Measurements from ENCODE around the gene PARM1.

The PARM1 gene

DNA sequence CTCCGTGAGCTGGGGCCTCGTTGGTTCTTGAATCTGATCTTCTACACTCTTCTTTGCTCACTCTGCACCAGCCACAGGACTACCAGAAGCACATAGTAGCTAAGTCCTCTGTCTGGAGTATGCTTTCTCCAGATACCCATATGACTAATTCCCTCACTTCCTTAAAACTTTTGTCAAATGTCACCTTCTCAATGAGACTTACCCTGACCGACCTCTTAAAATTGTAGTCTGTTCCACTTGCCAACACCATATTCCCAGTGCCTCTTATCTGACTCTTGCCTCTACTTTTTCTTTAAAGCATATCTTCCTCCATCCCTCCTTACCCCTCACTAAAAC, 10.0 kb downstream of the PARM1 start:
- no peak for DNase-seq

DNA sequence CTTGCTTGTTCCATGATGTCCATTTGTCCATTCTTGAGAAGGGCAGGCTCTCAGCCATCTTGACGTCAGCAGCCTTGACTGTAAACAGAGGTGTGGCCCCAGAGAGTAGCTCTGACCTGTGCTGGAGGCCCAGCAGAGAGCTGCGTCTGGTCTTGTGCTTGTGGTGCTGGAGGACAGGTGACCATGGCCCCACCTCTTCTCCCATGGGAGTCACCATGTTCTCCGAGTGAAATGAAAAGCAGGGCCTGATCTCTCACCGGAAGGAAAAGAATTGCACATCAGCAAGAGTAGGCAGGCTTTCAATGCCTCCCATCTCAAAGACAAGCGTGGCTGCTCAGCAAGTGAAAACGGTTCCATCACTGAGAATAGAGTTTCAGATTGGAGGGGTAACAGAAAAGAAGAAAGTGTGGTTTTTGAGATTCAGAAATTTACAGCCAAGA, 11.5 kb downstream of the PARM1 start:
- DNase-seq, result no peak

DNA sequence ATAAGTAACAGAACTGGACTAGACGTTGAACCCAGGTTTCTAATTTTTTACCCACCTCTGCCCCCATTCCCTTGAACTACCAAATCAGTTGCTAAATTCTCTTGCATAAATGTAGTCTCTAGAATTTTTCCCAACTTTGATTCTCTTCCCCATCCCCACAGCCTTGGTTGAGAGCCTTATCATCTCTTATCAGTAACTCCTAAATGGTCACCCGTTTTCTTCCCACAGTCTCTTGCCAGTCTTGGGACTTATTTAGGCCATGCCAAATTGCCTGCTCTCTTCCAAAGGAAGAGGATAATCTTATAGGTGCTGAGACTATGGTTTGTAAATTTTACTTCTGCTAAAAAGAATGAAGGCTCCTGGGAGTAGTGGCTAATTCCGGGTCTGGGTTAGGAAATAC, 13.3 kb downstream of the PARM1 start:
- DNase-seq, result no peak

DNA sequence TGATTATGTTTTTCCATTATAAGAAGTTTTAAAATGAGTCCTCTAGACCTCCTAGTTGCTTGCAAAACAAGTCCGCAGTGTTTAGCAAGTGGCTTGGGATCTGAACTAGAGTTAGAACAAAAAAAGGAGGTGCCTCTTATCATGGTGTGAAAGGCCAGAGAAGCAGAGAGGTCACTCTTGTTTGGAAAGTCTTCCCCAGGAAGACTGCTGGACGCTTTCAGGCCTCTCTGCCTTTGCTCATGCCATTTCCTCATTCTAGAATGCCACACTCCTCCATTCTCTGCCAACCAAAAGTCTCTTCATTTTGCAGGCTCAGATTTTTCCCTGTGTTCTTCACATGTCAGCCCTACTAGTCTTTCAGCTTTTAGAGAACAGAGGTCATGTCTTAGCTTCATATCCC, 14.9 kb downstream of the PARM1 start:
- no peak for DNase-seq

DNA sequence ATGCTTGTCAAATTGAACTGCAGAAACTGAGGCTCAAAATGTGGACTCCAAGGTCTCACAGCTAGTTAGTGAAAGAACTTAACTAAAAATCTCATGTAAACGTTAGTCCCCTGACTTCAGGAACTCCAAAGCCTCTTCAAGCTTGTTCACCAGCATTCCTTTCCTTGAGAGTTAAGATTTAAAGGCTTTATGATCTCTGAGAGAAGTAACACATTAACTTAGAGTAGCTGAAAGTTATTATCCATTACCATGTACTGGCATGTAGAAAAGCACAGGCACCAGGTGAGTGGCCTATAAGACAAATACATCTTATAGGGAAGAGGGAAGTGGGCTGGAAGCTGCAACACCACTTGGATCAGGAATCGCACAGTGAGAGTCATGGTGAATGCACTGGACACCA, 15.3 kb downstream of the PARM1 start:
- DNase-seq, result no peak

DNA sequence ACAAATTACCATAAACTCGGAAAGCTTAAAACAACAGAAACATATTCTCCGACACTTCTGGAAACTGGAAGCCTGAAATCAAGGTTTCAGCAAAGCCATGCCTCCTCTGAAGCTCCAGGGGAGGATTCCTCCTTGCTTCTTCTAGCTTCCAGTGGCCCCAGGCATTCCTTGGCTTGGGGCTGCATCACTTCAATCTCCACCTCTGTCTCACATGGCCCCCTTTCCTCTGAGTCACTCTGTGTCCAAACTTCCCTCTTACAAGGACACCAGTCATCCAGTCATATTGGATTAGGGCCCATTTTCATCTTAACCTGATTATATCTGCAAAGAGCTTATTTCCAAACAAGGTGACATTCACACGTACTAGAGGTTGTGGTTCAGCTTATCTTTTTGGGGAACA, 17.3 kb downstream of the PARM1 start:
- no peak for DNase-seq

DNA sequence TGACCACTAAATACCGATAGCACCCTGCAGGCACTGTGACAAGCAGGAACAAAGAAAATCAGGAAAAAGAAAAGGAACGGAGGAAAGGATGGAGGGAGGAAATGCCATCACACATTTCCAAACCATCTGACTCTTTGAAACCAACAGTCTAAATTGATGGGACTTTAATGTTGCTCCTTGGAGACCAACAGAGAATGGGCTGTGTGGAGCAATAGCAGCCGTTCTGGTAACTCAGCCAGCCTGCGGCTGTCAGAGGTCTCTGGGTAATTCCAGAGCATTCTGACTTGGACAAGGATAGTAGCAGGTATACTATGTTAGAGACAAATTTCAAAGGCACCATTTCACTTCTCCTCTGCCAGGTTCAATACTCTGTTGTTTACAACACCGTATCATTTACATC, 18.0 kb downstream of the PARM1 start:
- DNase-seq, result no peak

DNA sequence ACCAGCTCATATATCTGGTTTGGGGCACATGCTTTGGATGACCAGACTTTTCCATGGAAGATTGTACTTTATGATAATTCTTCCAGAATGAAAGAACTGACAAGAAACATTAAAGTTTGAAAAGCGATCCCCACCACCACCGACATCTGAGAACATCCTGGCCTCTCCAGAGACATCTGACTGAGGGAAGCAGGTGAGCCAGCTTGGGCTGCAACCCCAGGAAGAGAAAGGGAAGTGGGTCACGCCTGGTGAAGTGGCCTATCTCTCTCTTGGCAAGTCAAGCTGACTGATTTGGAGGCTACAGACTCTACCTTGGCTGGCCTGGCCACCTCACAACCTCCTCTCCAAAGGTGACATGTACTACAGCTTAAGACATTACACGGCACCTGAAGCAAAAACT, 20.7 kb downstream of the PARM1 start:
- DNase-seq, result no peak

DNA sequence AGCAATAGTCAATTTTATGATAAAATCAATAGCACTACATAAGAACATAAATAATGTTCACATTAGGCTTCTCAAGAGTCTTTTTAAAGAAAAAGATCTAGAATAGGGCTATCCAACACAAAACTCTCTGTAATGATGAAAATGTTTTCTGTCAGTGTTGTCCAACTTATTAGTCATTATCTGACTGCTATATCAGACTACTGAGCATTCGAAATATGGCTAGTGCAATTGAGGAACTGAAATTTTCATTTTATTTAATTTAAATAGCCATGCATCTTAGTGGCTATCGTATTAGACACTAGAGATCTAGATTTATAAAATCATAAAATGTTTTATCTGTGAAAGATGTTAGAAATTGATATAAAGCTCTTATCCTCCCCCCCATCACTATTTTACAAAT, 26.0 kb downstream of the PARM1 start:
- no peak for DNase-seq

DNA sequence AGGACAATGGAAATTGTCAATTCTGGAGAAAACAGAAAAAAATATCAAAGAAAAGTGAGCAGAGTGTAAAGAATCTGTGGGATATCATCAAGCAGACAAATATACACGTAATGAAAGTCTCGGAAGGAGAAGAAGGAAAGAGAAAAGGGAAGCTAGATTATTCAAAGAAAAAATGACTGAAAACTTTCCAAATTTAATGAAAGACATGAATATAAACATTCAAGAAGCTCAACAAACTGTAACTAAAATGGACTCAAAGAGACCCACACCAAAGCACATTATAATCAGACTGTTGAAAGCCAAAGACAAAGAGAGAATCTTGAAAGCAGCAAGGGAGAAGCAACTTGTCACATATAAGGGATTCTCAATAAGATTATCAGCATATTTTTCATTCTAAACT, 28.3 kb downstream of the PARM1 start:
- no peak for DNase-seq

DNA sequence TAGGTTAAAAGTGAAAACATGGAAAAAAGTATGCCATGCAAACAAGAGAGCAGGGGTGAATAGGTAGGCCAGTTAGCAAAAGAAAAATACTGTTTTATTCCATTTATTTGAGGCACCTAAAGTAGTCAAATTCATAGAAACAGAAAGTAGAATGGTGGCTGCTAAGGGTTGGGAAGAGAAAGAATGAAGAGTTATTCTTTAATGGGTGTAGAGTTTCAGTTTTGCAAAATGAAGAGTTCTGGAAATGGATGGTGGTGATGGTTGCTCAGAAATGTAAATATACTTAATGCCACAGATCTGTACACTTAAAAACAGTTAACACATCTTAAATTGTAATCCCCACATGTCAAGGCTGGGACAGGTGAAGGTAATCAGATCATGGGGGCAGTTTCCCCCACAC, 29.7 kb downstream of the PARM1 start:
- DNase-seq, result no peak

DNA sequence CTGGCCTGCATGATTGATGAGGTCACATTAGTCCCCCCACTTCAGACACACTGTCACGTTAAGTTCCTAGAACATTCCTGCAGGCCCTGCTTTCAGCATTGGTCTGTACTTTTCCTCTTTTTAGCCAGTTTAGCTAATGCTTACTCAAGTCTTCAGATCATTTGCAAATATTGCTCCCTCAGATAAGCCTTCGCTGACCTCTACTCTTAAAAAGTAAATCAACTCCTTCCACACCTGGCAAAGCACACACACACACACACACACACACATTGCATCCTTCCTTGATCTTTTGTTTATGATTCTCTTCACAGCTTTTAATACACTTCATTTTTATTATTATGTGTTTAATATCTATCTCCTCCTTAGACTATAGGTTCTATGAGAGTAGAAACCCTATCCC, 31.4 kb downstream of the PARM1 start:
- DNase-seq, result no peak

DNA sequence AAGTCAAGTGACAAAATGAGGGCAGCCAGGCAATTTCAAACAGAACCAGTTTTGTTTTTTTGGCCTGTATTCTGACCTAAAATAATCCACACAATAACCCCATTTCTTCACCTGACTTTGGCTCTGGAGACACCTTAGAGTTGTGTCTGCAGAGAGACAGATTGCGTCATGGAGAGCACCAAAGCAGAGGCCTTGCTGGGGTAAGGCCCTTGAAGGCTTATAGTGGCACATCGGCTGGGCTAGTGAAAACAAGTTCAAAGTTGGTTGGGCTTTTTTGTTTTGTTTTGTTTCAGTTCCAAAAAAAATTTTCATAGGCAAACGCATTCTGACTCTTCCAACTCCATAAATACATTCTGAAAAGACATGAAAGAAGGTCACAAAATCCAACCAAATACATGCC, 34.4 kb downstream of the PARM1 start:
- DNase-seq, result no peak

DNA sequence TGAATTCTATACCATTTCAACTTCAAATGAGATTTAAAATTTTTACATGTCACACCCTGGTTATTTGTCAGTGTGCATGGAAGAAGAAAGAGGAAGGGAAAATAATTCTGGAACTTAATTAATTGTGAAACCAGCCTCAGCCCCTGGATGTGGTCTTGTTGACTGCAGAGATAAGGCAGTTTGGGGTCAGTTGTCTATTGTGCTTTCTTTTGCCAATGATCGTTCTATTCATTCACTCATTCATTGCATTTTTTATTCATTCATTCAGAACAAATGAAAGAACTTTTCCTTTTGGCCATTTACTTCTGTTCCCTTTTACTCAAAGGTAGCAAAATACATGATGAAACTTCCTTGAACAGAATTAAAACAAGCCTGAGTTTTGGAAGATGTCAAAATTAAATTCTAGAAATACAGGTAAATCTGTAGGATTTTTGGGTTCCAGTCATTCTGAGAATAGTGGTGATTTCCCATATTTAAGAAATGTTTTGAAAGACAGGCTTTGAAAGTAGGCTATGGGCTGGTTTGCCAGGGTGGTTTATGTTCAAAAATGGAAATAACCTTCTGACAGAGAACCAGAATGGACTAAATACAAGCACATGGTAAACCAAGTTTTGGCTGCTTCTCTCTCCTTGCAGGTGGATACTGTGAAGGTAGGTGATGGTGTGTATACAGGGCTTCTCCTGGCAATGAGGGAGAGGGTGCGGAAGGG, 35.7 kb downstream of the PARM1 start:
- DNase-seq, result no peak

DNA sequence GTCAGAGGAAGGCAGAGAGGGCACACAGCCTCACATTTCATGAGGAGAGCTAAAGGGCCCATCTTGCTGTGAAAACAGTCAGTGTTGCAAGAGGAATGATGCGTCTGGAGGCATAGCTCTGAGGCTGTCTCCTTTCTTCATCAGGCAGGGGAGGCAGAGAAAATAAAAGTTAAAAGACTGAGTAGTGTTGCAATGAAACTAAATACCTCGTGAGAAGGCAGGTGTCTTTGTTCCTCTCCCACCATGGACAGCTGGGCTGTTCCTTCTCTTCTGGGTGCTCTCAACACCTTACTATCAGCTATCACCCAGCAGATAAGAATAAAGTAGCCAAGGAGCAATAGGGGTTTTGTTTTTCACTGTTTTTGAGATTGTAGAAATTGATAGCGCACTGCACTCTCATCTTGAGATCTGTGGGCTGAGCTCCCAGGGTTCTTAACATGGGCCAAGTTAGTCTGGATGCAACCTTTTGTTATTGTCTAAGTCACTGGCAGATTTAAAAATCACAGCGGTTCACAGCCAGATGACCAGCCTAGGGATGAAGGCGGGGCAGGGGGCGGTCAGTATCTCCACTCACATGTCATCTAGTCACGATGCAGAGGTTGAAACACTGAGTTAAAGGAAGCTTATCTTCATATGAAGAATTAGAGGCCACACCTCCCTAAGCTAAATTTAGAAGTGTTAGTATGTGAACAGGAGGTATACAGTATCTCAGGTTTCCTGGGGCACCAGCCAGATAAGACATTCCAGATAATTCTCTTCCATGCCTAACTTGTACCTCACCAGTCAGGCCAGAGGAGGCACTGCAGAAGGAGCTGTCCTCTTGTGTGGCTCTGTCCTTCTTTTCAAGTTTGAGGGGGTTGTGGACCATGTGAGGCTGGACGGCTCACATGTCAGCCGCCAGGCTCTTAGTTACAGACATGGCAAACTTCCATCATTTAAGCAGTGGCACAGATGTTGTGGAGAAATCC, 36.9 kb downstream of the PARM1 start:
- DNase-seq, result no peak

DNA sequence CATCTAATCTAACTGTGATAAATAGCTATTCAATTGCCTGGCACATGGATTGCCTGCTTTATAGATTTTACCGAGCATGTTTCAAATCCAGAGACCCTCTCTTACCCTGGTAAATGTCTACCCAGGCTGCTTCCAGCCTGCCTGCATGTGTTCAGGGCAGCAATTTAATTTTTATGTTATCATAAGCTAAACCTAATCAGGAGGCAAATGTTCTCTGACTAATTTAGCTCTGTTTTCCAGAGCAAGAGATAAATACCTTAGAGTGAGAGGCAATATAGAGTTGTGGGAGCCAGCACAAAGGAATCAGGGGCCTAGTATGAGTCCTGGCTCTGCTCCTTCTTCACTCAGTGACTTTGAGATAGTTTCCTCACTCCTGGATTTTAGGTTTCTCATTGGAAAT, 37.7 kb downstream of the PARM1 start:
- DNase-seq, result no peak

DNA sequence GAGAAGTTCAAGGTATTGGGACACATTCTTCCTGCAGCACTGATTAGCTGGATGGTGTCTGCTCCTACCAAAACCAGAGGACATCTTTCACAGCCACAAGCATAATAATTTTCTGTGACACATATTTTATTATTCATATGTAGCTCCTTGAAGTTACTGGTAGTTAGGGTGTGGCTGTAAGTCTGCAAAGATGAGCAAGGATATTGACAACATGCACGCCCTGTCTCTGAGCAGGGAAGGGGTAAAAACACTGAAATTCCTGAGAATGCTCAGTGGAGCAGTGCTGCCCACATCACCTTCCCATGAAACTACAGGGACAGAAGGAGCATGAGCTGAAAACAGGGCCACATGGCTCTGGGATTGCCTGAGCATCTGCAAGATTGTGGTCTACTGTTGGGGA, 38.9 kb downstream of the PARM1 start:
- DNase-seq, result no peak

DNA sequence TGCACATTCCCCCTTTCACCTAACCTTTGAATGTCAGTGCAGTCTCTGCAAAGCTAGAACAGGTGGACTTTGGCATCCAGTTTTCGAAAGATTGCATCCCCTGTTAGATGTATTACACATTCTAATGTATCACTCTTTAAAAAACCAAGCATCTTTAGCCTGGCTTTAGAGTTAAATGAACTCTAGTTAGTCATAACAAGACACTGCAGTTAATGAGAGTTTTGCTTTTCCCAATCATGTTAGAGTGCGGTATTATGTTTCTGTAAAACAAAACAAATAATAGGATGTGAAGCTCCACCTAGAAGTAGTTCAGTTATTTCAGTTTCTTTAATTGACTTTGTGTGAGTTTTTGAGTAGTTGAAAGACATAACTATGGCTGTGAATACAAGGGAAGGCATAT, 42.2 kb downstream of the PARM1 start:
- no peak for DNase-seq

DNA sequence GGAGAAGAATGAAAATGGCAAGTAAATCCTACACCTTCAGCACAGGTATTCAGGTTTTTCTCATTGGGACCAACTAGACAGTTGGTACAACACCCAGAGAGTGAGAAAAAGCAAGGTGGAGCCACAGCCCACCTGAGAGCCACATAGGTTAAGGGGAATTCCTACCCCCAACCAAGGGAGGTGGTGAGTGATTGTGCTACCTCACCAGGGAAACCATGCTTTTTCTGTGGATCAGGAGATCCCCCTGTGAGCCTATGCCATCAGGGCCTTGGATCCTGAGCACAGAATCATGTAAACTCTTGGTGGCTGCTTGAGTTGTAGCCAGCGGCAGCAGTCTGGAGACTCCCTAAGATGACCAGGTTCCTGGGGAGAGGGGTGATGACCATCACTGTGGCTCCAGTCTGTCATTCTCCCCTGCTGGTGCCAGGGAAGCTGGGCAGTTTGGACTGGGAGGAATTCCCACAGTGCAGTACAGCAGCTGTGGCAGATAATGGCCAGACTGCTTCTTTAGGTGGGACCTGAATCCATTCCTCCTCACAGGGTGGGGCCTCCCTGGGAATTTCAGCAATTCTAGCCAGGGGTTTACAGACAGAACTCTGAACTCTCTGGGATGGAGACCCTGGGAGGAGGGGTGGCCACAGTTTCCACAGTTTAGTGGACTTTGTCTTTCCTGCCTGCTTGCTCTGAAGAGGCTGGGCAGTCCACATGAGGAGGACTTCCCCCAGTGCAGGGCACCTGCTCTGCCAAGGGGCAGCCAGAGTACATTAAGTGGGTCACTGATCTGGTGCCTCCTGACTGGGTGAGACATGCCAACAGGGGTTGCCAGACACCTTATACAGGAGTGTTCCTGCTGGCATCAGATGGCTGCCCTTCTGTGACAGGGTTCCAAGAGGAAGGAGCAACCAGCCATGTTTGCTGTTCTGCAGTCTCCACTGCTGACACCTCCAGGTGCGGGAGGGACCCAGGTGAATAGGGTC, 43.2 kb downstream of the PARM1 start:
- no peak for DNase-seq

DNA sequence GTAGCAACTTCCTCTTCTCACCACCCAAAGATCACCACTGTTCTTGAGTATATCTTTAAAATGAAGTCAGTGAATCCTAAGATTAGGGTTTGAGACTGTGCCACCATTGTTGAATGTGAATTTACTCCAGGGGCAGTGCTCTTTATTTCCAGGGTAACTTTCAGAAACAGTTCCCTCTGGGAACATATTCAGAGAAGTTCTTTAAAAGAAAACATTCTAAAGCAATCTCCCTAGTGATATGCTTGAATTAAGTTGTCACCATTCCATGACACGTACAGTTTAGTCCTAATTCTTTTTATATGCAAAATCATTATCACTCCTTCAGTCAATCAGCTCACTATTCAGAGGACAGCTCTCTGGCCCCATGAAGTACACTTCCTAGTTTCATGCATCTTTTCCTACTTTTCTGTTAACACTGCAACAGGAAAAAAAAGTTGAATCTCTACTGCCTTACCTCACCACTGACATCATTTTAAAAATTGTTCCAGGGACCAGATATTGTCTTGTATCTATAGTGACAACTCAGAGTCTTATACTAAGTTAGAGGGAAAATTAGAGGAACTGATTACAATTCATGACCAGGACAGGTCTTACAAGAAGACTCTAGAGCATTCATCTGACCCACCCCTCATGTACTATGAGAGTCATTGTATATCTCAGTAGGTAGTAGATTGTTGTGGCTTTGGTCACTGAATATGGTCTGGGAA, 49.8 kb downstream of the PARM1 start:
- DNase-seq, result no peak

DNA sequence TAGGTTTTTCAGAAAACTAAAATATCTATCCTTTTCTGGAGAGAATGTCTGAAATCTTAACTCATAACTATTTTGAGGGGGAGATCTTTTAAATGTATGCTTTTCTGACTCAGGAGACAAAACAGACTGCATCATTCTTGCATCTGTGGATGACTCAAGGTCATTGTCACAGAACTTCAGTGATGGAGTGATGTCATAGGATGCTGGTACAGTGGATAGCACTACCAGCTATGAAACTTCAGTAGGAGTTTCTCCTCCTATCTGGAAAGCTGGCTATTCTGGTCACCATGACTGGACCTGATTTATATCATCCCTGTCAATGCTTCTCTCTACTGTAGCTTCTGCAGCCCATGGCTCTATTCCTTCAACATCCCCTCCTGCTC, 50.3 kb downstream of the PARM1 start:
- DNase-seq, result no peak

DNA sequence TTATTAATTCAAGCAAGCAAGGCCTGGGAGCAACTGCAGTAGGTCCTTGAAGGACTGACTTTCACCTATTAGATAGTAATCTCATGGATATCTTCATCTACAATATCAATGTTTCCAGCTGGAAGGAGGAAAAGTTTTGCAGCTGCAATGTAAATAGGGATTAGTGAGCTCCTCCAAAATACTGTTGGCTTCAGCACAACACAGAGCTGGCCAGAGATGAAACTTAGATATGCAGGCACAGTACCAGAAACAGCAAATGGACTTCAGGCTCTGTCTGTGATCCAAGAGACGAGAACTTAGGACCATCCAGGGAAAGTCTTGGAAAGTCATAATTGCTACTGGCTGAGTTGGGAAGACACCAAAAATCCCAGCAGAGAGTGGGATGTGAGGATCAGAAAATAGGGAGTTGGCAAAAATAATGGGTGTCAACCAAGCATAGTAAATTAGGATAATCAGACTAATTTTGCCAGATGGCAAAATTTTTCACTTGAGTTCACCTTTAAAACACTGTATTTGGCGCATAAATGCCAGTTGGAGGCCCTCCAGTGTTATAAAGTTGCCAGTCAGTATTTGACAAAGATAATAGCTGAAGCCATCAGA, 57.5 kb downstream of the PARM1 start:
- DNase-seq, result no peak

All from HCEC 1CT (cell line).